Measurements from ENCODE around the gene GIPR.

The GIPR gene

GRCh38 chr19:45641274-45642105, 26.5 kb upstream of the GIPR start:
- ATAC-seq = no peak
- TF ChIP-seq ISL1 (CRISPR knock-in tag; IDR thresholded peaks at IDR 0.05) (no peak), ZFP3 (CRISPR knock-in tag; IDR thresholded peaks at IDR 0.05) (no peak), OSR1 (CRISPR knock-in tag; IDR thresholded peaks at IDR 0.05) (no peak), ZNF70 (CRISPR knock-in tag; IDR thresholded peaks at IDR 0.05) (no peak), ZNF8 (CRISPR knock-in tag; IDR thresholded peaks at IDR 0.05) (no peak), PPARA (CRISPR knock-in tag; IDR thresholded peaks at IDR 0.05; ENCODE audit: borderline replicate concordance) (no peak), BACH2 (CRISPR knock-in tag; IDR thresholded peaks at IDR 0.05; ENCODE audit: borderline replicate concordance) (no peak), ARNTL (CRISPR knock-in tag; IDR thresholded peaks at IDR 0.05; ENCODE audit: borderline replicate concordance, low read depth) (no peak)

DNA sequence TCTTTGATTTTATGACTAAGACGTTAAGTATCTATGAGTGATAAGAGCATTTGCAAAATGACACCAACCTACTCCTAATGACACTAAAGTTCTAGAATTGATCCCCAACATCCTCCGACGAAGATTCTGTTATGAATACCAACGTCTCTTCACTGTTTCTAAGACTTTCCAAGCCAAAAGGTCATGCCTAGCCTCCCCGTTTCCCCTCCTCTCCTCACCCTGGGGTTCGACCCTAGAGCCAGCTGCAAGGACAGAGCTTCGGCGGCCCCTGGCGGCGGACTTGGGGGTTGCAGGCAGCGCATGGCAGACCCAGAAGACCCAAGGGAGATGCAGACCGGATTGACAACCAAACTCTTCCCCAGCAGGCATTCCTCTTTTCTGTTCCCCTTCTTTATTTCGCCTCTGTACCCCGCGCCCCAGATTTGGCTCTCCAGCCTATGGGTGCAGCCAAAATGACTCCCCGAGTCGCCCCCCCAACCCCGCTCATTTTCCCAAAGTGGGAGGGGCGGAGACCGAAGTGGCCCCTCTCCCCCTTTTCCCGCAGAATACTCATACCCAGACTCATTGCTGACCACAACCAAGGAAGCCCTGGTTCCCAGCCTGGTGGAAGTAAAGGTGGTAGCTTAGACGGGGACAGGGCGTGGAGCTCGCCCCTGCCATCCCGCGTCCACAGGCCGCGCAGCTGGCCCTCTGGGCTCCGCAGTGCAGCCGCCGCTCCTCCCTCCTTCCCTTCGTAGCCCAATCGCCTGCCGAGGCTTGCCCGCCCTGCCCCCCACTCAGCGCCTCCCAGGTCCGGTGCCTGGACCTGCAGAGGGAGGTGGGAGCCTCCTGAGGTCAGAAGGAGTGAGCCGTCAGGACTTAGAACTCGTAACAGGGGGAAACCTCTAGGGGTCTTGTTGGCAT, 24.7 kb upstream of the GIPR start:
- TF ChIP-seq ZC3H10 (CRISPR knock-in tag; IDR thresholded peaks at IDR 0.05) (no peak), ZNF70 (CRISPR knock-in tag; IDR thresholded peaks at IDR 0.05) (peak; percentile 95)
- TF ChIP-seq, protein P1, sequence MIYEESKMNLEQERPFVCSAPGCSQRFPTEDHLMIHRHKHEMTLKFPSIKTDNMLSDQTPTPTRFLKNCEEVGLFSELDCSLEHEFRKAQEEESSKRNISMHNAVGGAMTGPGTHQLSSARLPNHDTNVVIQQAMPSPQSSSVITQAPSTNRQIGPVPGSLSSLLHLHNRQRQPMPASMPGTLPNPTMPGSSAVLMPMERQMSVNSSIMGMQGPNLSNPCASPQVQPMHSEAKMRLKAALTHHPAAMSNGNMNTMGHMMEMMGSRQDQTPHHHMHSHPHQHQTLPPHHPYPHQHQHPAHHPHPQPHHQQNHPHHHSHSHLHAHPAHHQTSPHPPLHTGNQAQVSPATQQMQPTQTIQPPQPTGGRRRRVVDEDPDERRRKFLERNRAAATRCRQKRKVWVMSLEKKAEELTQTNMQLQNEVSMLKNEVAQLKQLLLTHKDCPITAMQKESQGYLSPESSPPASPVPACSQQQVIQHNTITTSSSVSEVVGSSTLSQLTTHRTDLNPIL (CRISPR knock-in tag; IDR thresholded peaks at IDR 0.05; ENCODE audit: low read depth) = no peak
- peak; percentile 75 for ATAC-seq

- no peak for ATAC-seq
Measured at GRCh38 chr19:45643927-45644771, 23.9 kb upstream of the GIPR start.

GRCh38 chr19:45645068-45645630, 22.9 kb upstream of the GIPR start:
- TF ChIP-seq ZNF565 (CRISPR knock-in tag; conservative IDR thresholded peaks at IDR 0.05; ENCODE audit: low read depth) = no peak
- TF ChIP-seq ZC3H10 (CRISPR knock-in tag; IDR thresholded peaks at IDR 0.05) = no peak
- no peak for TF ChIP-seq ISL1 (CRISPR knock-in tag; IDR thresholded peaks at IDR 0.05)
- no peak for TF ChIP-seq GLIS3 (CRISPR knock-in tag; IDR thresholded peaks at IDR 0.05)
- no peak for TF ChIP-seq PPARA (CRISPR knock-in tag; IDR thresholded peaks at IDR 0.05; ENCODE audit: borderline replicate concordance)
- no peak for TF ChIP-seq TCF4 (CRISPR knock-in tag; IDR thresholded peaks at IDR 0.05; ENCODE audit: borderline replicate concordance)
- no peak for TF ChIP-seq CSRNP3 (CRISPR knock-in tag; IDR thresholded peaks at IDR 0.05)
- no peak for TF ChIP-seq CSDC2 (CRISPR knock-in tag; IDR thresholded peaks at IDR 0.05)
- no peak for TF ChIP-seq POU6F1 (CRISPR knock-in tag; IDR thresholded peaks at IDR 0.05; ENCODE audit: borderline replicate concordance, low read depth)
- no peak for TF ChIP-seq OSR1 (CRISPR knock-in tag; IDR thresholded peaks at IDR 0.05)
- no peak for TF ChIP-seq PATZ1 (CRISPR knock-in tag; IDR thresholded peaks at IDR 0.05; ENCODE audit: borderline replicate concordance)
- TF ChIP-seq ESRRG (CRISPR knock-in tag; IDR thresholded peaks at IDR 0.05) = no peak
- TF ChIP-seq, protein P1 (CRISPR knock-in tag; IDR thresholded peaks at IDR 0.05; ENCODE audit: low read depth) = no peak
- no peak for TF ChIP-seq SNAI2 (CRISPR knock-in tag; IDR thresholded peaks at IDR 0.05)
- no peak for TF ChIP-seq ZNF8 (CRISPR knock-in tag; IDR thresholded peaks at IDR 0.05)
- TF ChIP-seq RARB (CRISPR knock-in tag; IDR thresholded peaks at IDR 0.05) = no peak
- ATAC-seq = peak; percentile 8

More at GRCh38 chr19:45643927-45644771, 23.9 kb upstream of the GIPR start:
- TF ChIP-seq ZNF70 (CRISPR knock-in tag; IDR thresholded peaks at IDR 0.05) = peak; percentile 92
- TF ChIP-seq ISL1 (CRISPR knock-in tag; IDR thresholded peaks at IDR 0.05) = no peak
- no peak for TF ChIP-seq ARNTL (CRISPR knock-in tag; IDR thresholded peaks at IDR 0.05; ENCODE audit: borderline replicate concordance, low read depth)

Data from SK-N-SH treated with all-trans-retinoic acid at 6 μM for 48 hours (cell line).